Measurements from ENCODE around the gene NIPAL4.

GRCh38 chr5:157476702-157477408, 16.8 kb downstream of the NIPAL4 start:
- no peak for TF ChIP-seq POLR2A (IDR thresholded peaks at IDR 0.05)
- peak; percentile 59 to 74 (median 66) for TF ChIP-seq CTCF (IDR thresholded peaks at IDR 0.05)
